MCF 10A (cell line): ENCODE data around the gene C1GALT1. TPM values are rescaled to one million over a fixed set of nuclear protein-coding genes. Genes with fewer than 3 reads are reported as not detected.

Source experiments
- BruUV-seq: library from RNA; stranded (reverse); fragments of 400-500 nt; replicated peaks from 2 replicates; lab custom pipeline; 2021; lab: Mats Ljungman, UMichigan
- CTCF ChIA-PET: fragments of 300-600 bp; sonication (Branson Sonifier 250); formaldehyde crosslinking; extraction: SDS; loops from one replicate; lab custom pipeline; 2021; ENCODE audit warnings: antibody characterized with exemption, inconsistent platforms; lab: Yijun Ruan, JAX
- POLR2A ChIA-PET: fragments of 300-600, 350-650 bp; sonication (Branson Sonifier 250); formaldehyde crosslinking; extraction: SDS; loops from one replicate; lab custom pipeline; 2020; ENCODE audit warnings: antibody characterized with exemption, inconsistent platforms; lab: Yijun Ruan, JAX
- DNase-seq: peaks from one replicate; pipeline ENCODE4 v3.0.0-alpha.2; 2018; ENCODE audit not compliant: unreplicated experiment
- H3K27ac Mint-ChIP-seq: one replicate; pipeline ENCODE4 v1.8.0; 2022; ENCODE audit warnings: mild to moderate bottlenecking, low read depth, mixed read lengths; ENCODE audit not compliant: unreplicated experiment
- H3K27me3 Mint-ChIP-seq: one replicate; pipeline ENCODE4 v1.8.0; 2022; ENCODE audit warnings: mixed read lengths; ENCODE audit not compliant: insufficient read depth, unreplicated experiment
- H3K36me3 Mint-ChIP-seq: one replicate; pipeline ENCODE4 v1.8.0; 2022; ENCODE audit warnings: mild to moderate bottlenecking, moderate library complexity, mixed read lengths; ENCODE audit not compliant: insufficient read depth, unreplicated experiment
- H3K4me1 Mint-ChIP-seq: one replicate; pipeline ENCODE4 v1.8.0; 2022; ENCODE audit warnings: mixed read lengths; ENCODE audit not compliant: insufficient read depth, unreplicated experiment
- H3K4me3 Mint-ChIP-seq: one replicate; pipeline ENCODE4 v1.8.0; 2022; ENCODE audit warnings: mild to moderate bottlenecking, moderate library complexity, mixed read lengths; ENCODE audit not compliant: unreplicated experiment
- H3K9me3 Mint-ChIP-seq: one replicate; pipeline ENCODE4 v1.8.0; 2022; ENCODE audit warnings: mixed read lengths; ENCODE audit not compliant: unreplicated experiment
- intact Hi-C: fragments of 100-400 bp; cut with micrococcal nuclease; formaldehyde crosslinking; loops from 2 replicates; pipeline ENCODE4 v1.14.1; 2022
- total RNA-seq: library from RNA; stranded (reverse); gene quantifications from 2 replicates; pipeline ENCODE4 v1.2.3, GENCODE V29; 2022
- TF ChIP-seq, protein P1 (sequence below): fragments of 200-600 bp; IDR thresholded peaks from one replicate; pipeline ENCODE4 v1.8.0; 2022; ENCODE audit warnings: antibody characterized with exemption, mild to moderate bottlenecking; ENCODE audit not compliant: unreplicated experiment

Gene C1GALT1
- total RNA-seq, 1 experiment from 2014 or later = 30.9 TPM

DNA sequence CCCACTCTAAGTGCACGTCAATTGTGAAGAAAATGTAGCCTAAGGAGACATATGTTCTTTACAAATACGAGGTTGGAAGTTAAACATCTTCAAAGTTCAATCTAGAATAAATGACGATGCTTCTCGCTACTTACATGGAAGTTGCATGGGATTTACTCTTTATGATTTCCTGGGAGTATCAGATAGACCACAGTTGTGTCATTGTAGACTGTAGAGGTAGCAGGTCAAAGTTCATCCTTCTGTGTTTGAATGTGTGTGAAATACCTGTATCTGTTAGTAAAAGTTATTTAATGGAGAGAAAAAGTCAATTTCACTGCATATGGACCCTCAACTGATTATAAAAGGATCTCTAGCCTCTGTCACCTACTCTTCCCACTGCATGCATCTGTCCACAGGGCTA is 112.6 kb downstream of the C1GALT1 start:
- intact Hi-C loops = no loop called here
- Mint-ChIP-seq H3K36me3 (no peaks in the 10 kb centered on the region), H3K9me3 (no peaks in the 10 kb centered on the region), H3K4me3 (no peak overlapping the region), H3K4me1 (no peaks in the 10 kb centered on the region), H3K27me3 (no peaks in the 10 kb centered on the region), H3K27ac (no peak overlapping the region)
- CTCF ChIA-PET = no interaction called here
- POLR2A ChIA-PET = no interaction called here
- no TSS peak for BruUV-seq
- TF ChIP-seq, protein P1, sequence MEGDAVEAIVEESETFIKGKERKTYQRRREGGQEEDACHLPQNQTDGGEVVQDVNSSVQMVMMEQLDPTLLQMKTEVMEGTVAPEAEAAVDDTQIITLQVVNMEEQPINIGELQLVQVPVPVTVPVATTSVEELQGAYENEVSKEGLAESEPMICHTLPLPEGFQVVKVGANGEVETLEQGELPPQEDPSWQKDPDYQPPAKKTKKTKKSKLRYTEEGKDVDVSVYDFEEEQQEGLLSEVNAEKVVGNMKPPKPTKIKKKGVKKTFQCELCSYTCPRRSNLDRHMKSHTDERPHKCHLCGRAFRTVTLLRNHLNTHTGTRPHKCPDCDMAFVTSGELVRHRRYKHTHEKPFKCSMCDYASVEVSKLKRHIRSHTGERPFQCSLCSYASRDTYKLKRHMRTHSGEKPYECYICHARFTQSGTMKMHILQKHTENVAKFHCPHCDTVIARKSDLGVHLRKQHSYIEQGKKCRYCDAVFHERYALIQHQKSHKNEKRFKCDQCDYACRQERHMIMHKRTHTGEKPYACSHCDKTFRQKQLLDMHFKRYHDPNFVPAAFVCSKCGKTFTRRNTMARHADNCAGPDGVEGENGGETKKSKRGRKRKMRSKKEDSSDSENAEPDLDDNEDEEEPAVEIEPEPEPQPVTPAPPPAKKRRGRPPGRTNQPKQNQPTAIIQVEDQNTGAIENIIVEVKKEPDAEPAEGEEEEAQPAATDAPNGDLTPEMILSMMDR = no peak
- DNase-seq = no peak
